ENCODE measurements around the gene KRT16.

The KRT16 gene

GRCh38 chr17:41654678-41655607 lies 42.4 kb upstream of the KRT16 start:
- H3K4me1 ChIP-seq (ENCODE audit: control insufficient read depth in 2 of 2, insufficient read depth in 2 of 2, low read length in 2 of 2) = peaks cover 76 to 82% of the 10 kb centered on the region in 2 donors
- H3K4me3 ChIP-seq (ENCODE audit: low read length in 2 of 2) = peak overlapping the region in 1 of 2 donors; percentile 31
- no peaks in the 10 kb centered on the region for H3K27me3 ChIP-seq (ENCODE audit: control insufficient read depth in 2 of 2, insufficient read depth in 2 of 2, low read length in 2 of 2)
- H3K27ac ChIP-seq (ENCODE audit: low read depth in 2 of 2, low read length in 2 of 2) = peak overlapping the region; percentile 98 to 99
- no peaks in the 10 kb centered on the region for H3K36me3 ChIP-seq (ENCODE audit: control insufficient read depth in 2 of 2, insufficient read depth in 2 of 2, low read length in 2 of 2)
- peak overlapping the region; percentile 80 to 92 for H3K9ac ChIP-seq (ENCODE audit: low read depth in 1 of 2, low read length in 2 of 2)
- H3K9me3 ChIP-seq (ENCODE audit: control insufficient read depth in 2 of 2, low read length in 2 of 2) = no peaks in the 10 kb centered on the region

DNA sequence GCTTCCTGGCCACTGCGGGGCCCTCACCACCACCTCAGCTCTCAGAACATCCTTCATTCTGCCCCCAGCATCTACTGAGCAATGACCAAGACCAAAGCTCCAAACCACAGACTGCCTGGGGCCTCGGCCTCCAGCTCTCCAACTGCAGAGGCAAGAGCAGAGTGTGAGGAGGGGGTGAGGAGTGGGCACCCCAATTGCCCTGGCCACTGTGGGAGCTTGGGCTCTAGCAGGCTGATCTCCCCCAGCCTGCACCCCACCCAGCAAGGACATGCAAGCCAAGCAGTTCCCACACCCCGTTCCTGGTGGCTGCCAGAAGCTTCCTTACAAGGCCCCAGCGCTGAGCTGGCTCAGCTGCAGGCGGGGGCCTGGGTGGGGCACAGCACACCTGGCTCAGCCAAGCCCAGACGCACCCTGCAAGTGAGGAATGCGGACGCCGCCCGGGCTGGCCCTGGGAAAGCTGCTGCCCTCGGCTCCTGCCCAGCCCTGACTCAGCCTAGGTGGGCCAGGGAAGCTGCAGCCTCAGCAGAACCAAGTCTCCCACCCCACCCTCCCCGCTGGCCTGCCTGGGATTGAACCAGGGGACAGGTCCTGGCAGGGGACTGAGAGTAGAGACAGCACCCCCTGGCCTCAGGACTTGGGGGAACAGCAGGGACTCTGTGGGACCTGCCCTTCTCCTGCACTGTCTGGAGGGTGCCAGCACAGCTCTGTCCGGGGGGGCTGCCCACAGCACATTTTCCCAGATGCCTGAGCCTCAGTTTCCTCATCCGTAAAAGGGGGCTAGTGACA lies 41.5 kb upstream of the KRT16 start:
- Histone ChIP-seq H3K4me1 (ENCODE audit: control insufficient read depth in 2 of 2, insufficient read depth in 2 of 2, low read length in 2 of 2) (peaks cover 78 to 90% of the 10 kb centered on the region in 2 donors), H3K27ac (ENCODE audit: low read depth in 2 of 2, low read length in 2 of 2) (peak overlapping the region; percentile 98 to 99), H3K36me3 (ENCODE audit: control insufficient read depth in 2 of 2, insufficient read depth in 2 of 2, low read length in 2 of 2) (no peaks in the 10 kb centered on the region), H3K4me3 (ENCODE audit: low read length in 2 of 2) (peak overlapping the region in 1 of 2 donors; percentile 7), H3K9me3 (ENCODE audit: control insufficient read depth in 2 of 2, low read length in 2 of 2) (no peaks in the 10 kb centered on the region), H3K9ac (ENCODE audit: low read depth in 1 of 2, low read length in 2 of 2) (peak overlapping the region; percentile 80 to 92), H3K27me3 (ENCODE audit: control insufficient read depth in 2 of 2, insufficient read depth in 2 of 2, low read length in 2 of 2) (no peaks in the 10 kb centered on the region)

DNA sequence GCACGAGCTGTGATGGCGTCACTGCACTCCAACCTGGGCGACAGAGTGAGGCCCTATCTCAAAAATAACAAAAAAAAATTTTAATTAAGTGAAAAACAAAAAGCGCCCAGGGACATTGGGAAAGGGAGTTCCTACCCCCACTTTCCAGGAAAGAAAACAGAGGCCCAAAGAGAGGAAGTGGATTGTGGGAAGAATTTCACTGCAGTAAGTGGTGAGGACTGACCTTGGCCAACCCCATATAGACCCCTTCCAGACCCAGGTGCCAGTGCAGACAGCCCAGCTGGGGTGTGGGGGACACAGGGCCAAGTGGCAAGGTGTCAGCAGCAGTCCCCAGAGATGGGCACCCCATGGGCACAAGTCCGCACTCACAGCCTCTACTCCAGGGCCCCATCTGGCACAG lies 40.9 kb upstream of the KRT16 start:
- Histone ChIP-seq H3K4me3 (ENCODE audit: low read length in 2 of 2) (peak overlapping the region in 1 of 2 donors; percentile 7), H3K27ac (ENCODE audit: low read depth in 2 of 2, low read length in 2 of 2) (peak overlapping the region; percentile 98 to 99), H3K9me3 (ENCODE audit: control insufficient read depth in 2 of 2, low read length in 2 of 2) (no peaks in the 10 kb centered on the region), H3K36me3 (ENCODE audit: control insufficient read depth in 2 of 2, insufficient read depth in 2 of 2, low read length in 2 of 2) (no peaks in the 10 kb centered on the region), H3K4me1 (ENCODE audit: control insufficient read depth in 2 of 2, insufficient read depth in 2 of 2, low read length in 2 of 2) (peaks cover 76 to 90% of the 10 kb centered on the region in 2 donors), H3K27me3 (ENCODE audit: control insufficient read depth in 2 of 2, insufficient read depth in 2 of 2, low read length in 2 of 2) (no peaks in the 10 kb centered on the region), H3K9ac (ENCODE audit: low read depth in 1 of 2, low read length in 2 of 2) (peak overlapping the region; percentile 44 to 66)

DNA sequence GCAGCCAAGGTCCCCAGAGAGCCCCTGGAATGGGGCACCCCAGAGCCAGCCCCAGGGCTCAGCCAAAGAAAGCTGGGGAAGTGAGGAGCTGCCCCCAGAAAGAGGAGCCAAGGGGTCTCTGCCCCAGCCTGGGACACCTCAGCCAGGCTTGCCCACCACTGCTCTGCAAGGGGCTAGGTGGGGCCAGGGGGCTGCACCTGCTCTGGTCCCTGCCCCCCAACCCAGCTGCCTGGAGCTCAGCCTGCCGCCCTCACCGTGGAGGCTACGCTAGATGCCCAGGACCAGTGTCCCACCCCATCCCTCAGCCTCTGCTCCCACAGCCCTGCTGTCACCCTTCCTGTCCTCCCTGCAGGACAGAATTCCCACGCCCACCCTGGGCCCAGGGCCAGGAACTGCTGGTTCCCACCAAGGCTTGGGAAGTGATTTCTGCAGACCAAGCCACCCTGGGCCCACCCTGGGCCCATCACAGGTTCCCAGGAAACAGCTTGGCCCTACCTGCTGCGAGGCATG lies 39.9 kb upstream of the KRT16 start:
- H3K9ac ChIP-seq (ENCODE audit: low read depth in 1 of 2, low read length in 2 of 2) = peak overlapping the region in 1 of 2 donors; percentile 68
- peaks cover 78 to 90% of the 10 kb centered on the region in 2 donors for H3K4me1 ChIP-seq (ENCODE audit: control insufficient read depth in 2 of 2, insufficient read depth in 2 of 2, low read length in 2 of 2)
- peak overlapping the region; percentile 98 to 99 for H3K27ac ChIP-seq (ENCODE audit: low read depth in 2 of 2, low read length in 2 of 2)
- H3K27me3 ChIP-seq (ENCODE audit: control insufficient read depth in 2 of 2, insufficient read depth in 2 of 2, low read length in 2 of 2) = no peaks in the 10 kb centered on the region
- no peaks in the 10 kb centered on the region for H3K9me3 ChIP-seq (ENCODE audit: control insufficient read depth in 2 of 2, low read length in 2 of 2)
- H3K36me3 ChIP-seq (ENCODE audit: control insufficient read depth in 2 of 2, insufficient read depth in 2 of 2, low read length in 2 of 2) = no peaks in the 10 kb centered on the region
- H3K4me3 ChIP-seq (ENCODE audit: low read length in 2 of 2) = no peak overlapping the region

DNA sequence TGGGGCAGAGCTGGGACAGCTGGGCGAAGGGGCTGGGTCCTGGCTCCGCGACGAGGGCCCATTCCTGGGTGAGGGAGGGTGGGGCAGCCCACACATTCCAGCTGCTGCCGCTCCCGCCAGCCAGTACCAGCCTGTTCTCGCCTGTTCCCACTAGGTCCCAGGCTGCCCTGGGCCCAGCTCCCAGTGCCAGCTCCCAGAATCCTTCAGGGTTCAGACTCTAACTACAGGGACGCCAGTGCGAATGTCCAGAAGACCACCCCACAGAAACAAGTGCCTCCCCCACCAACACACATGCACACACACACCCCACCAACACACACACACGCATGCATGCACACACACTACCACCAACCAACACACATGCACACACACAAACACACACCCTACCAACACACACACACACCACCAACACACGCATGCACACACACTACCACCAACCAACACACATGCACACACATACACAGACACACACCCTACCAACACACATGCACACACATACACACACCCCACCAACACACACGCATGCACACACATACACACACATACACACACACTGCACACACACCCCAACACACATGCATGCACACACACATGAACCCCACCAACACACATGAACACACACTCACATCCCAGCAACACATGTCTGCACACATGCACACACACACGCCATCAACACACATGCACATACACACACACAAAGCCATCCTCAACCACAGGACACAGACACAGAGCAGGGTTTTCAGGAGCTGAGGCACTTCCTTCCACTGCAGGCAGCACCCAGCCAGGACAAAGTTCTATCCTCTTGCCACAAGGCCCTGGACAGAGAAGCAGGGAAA lies 39.3 kb upstream of the KRT16 start:
- Histone ChIP-seq H3K9ac (ENCODE audit: low read depth in 1 of 2, low read length in 2 of 2) (peak overlapping the region; percentile 74 to 77), H3K9me3 (ENCODE audit: control insufficient read depth in 2 of 2, low read length in 2 of 2) (no peaks in the 10 kb centered on the region), H3K27ac (ENCODE audit: low read depth in 2 of 2, low read length in 2 of 2) (peak overlapping the region; percentile 98 to 99), H3K36me3 (ENCODE audit: control insufficient read depth in 2 of 2, insufficient read depth in 2 of 2, low read length in 2 of 2) (no peaks in the 10 kb centered on the region), H3K4me3 (ENCODE audit: low read length in 2 of 2) (no peak overlapping the region), H3K4me1 (ENCODE audit: control insufficient read depth in 2 of 2, insufficient read depth in 2 of 2, low read length in 2 of 2) (peaks cover 75 to 86% of the 10 kb centered on the region in 2 donors), H3K27me3 (ENCODE audit: control insufficient read depth in 2 of 2, insufficient read depth in 2 of 2, low read length in 2 of 2) (no peaks in the 10 kb centered on the region)

DNA sequence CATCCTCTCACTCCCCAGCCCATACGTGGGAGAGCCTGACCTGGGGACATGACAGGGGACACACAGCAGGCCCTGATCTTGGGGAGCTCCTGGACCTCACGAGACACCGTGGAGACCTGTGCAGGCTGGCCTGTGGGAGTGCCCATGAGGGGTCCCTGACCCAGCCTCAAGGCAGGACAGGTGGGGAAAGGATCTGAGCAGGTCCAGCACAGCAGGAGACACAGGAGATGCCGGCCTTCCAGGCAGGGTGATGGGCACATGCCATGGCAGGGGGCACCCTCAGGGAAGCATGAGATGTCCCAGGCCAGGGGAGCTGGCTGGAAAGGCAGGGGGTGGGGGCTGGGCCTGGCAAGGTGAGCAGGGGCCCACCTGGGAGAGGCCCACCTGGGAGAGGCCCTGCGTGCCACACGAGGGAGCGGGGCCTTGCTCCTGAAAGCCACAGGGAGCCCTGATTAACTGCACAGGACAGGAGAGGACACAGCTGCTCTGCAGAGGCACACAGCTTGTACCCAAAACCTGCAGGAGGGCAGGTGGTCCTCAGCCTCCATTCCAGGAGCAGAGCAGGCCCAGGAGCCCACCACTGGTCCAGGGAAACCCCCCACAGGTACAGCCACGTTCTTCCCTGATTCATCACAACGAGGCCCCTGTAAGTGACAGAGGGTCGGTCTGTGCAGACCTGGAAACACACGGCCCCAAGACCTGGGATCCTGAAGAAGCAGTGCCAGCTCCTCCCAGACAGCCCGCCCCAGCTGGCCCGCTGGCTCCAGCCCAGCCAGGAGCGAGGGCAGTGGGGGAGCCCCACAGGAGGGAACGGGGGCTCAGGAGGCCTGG lies 38.4 kb upstream of the KRT16 start:
- Histone ChIP-seq H3K36me3 (ENCODE audit: control insufficient read depth in 2 of 2, insufficient read depth in 2 of 2, low read length in 2 of 2) (no peaks in the 10 kb centered on the region), H3K9ac (ENCODE audit: low read depth in 1 of 2, low read length in 2 of 2) (peak overlapping the region; percentile 74 to 77), H3K27ac (ENCODE audit: low read depth in 2 of 2, low read length in 2 of 2) (peak overlapping the region; percentile 98 to 99), H3K27me3 (ENCODE audit: control insufficient read depth in 2 of 2, insufficient read depth in 2 of 2, low read length in 2 of 2) (no peaks in the 10 kb centered on the region), H3K4me3 (ENCODE audit: low read length in 2 of 2) (no peak overlapping the region), H3K4me1 (ENCODE audit: control insufficient read depth in 2 of 2, insufficient read depth in 2 of 2, low read length in 2 of 2) (peaks cover 67 to 78% of the 10 kb centered on the region in 2 donors), H3K9me3 (ENCODE audit: control insufficient read depth in 2 of 2, low read length in 2 of 2) (no peaks in the 10 kb centered on the region)

GRCh38 chr17:41649923-41650519 lies 37.5 kb upstream of the KRT16 start:
- peak overlapping the region; percentile 15 to 74 for H3K9ac ChIP-seq (ENCODE audit: low read depth in 1 of 2, low read length in 2 of 2)
- H3K9me3 ChIP-seq (ENCODE audit: control insufficient read depth in 2 of 2, low read length in 2 of 2) = no peaks in the 10 kb centered on the region
- no peaks in the 10 kb centered on the region for H3K36me3 ChIP-seq (ENCODE audit: control insufficient read depth in 2 of 2, insufficient read depth in 2 of 2, low read length in 2 of 2)
- H3K4me1 ChIP-seq (ENCODE audit: control insufficient read depth in 2 of 2, insufficient read depth in 2 of 2, low read length in 2 of 2) = peaks cover 60 to 69% of the 10 kb centered on the region in 2 donors
- no peaks in the 10 kb centered on the region for H3K27me3 ChIP-seq (ENCODE audit: control insufficient read depth in 2 of 2, insufficient read depth in 2 of 2, low read length in 2 of 2)
- no peak overlapping the region for H3K4me3 ChIP-seq (ENCODE audit: low read length in 2 of 2)
- peak overlapping the region; percentile 89 to 98 for H3K27ac ChIP-seq (ENCODE audit: low read depth in 2 of 2, low read length in 2 of 2)

DNA sequence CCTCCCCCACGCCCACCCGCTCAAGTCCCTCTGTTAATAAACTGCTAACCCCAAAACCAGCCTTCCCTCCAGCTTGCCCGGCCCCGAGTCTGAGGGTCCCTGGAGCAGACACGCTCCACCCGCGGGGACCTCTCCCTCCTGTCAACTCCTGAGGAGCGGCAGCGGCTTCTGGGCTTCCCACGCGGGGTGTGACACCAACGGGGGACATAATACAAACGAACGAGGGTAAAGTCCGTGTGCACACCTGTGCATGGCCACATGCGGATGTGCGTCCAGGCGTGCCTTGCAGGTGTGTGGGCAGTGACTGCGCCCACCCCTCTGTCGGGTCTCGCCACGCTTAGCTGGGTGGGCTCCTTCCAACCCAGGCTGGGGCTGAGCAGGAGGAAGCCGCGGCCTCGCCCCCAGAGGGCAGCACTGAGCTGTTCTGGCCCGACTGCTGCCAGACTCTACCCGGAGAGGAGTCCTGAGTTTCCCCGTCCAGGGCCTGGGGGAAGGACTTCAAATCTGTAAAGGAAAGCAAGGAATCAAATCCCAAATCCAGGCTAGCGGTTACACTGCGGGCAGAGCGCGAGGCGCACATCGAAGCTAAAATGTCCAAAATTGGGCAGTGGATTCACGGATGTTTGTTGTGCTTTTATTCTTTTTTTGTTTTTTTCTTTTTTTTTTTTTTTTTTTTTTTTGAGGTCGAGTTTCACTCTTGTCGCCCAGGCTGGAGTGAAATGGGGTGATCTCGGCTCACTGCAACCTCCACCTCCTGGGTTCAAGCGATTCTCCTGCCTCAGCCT lies 36.0 kb upstream of the KRT16 start:
- Histone ChIP-seq H3K4me3 (ENCODE audit: low read length in 2 of 2) (peak overlapping the region; percentile 58 to 71), H3K36me3 (ENCODE audit: control insufficient read depth in 2 of 2, insufficient read depth in 2 of 2, low read length in 2 of 2) (no peaks in the 10 kb centered on the region), H3K9ac (ENCODE audit: low read depth in 1 of 2, low read length in 2 of 2) (peak overlapping the region; percentile 78 to 79), H3K27me3 (ENCODE audit: control insufficient read depth in 2 of 2, insufficient read depth in 2 of 2, low read length in 2 of 2) (no peaks in the 10 kb centered on the region), H3K9me3 (ENCODE audit: control insufficient read depth in 2 of 2, low read length in 2 of 2) (no peaks in the 10 kb centered on the region), H3K4me1 (ENCODE audit: control insufficient read depth in 2 of 2, insufficient read depth in 2 of 2, low read length in 2 of 2) (peaks cover 48 to 57% of the 10 kb centered on the region in 2 donors), H3K27ac (ENCODE audit: low read depth in 2 of 2, low read length in 2 of 2) (peak overlapping the region; percentile 89 to 98)

All from mucosa of rectum (tissue), 2 donors.